GM23248 (cell line): ENCODE measurements around the gene PPP4C.

ENCODE experiments used
- EZH2 ChIP-seq: fragments of 200-600 bp; sonication (generic); IDR thresholded peaks from 2 replicates; pipeline ENCODE4 v1.6.1; 2018; ENCODE audit warnings: antibody characterized with exemption, mild to moderate bottlenecking; ENCODE audit not compliant: insufficient read depth, poor library complexity, severe bottlenecking
- EZH2phosphoT487 ChIP-seq: fragments of 200-600 bp; sonication (generic); IDR thresholded peaks from 2 replicates; pipeline ENCODE4 v1.6.1; 2018; ENCODE audit warnings: antibody characterized with exemption, moderate library complexity, mild to moderate bottlenecking, low read depth; ENCODE audit not compliant: insufficient read depth

DNA sequence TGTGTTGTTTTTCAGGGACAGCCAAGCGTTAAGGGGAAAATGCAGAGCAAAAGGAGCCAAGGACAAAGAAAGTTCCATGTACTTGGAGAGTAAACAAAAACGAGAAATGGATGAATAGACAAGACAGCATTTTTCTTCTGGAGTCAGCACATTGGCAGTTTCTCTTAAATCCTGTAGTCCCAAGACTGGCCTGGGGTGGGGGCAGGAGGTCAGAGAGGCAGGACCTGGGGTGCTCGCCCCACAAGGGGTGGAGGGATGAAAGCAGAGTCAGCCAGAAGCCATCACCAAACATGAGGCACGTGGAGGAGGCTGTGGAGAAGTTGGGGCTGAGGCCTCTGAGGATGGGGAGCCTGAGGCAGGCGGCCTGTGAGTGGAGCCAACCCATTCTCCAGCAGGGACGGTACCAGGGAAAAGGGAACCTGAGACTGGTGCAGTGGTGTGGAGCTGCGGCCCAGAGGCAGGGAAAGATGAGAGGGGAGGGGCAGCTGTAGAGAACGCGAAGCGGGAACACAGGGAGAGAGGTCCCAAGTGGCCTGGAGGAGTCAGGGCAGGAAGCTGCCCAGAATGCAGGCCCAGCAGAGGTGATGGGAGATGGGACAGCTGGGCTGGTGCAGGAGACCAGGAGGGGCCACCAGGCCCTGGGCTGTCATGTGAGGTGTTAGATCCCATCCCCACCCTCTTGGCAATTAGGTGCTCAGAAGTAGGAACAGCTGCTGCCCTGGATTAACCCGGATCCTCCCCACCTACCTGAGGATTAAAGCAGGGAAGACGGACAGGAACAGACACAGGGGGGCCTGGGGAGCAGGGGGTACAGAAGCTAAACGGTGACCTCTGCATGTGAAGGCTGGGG, 48.0 kb upstream of the PPP4C start:
- no peak for TF ChIP-seq EZH2
- TF ChIP-seq EZH2phosphoT487 = no peak
